Kidney (tissue), 14 donors: ENCODE data around the gene MARCHF7. TPM values are rescaled to one million over a fixed set of nuclear protein-coding genes. Genes with fewer than 3 reads are reported as not detected.
A peak's percentile ranks its signal among the peaks of the same experiment; 100 is the strongest.

Experiments
- DNase-seq, 5 donors: peaks; one replicate each; pipeline ENCODE4 v3.0.0-alpha.2; 2013 to 2020
- FAIRE-seq: peaks from 2 replicates; lab custom pipeline; 2012; peaks lifted over from hg19 to GRCh38; lab: Jason Lieb, UNC
- H3K27ac ChIP-seq, 2 donors: one replicate each; pipeline ENCODE4 v1.7.0; 2013; ENCODE audit warnings: low read depth in 2 of 2, low read length in 2 of 2, inconsistent platforms in 1 of 2
- H3K27me3 ChIP-seq: one replicate; pipeline ENCODE4 v1.7.1; 2013; ENCODE audit warnings: low read length, inconsistent platforms; ENCODE audit not compliant: control insufficient read depth, insufficient read depth
- H3K36me3 ChIP-seq, 3 donors: one replicate each; pipeline versions ENCODE4 v1.7.0 to v1.7.1; 2013; ENCODE audit warnings: low read length in 3 of 3, control low read depth in 1 of 3, inconsistent platforms in 1 of 3; ENCODE audit not compliant: insufficient read depth in 3 of 3, control insufficient read depth in 2 of 3
- H3K4me1 ChIP-seq, 3 donors: one replicate each; pipeline versions ENCODE4 v1.7.0 to v1.7.1; 2013; ENCODE audit warnings: low read length in 3 of 3, inconsistent platforms in 1 of 3, low read depth in 1 of 3; ENCODE audit not compliant: control insufficient read depth in 2 of 3, insufficient read depth in 2 of 3
- H3K4me3 ChIP-seq, 3 donors: one replicate each; pipeline versions ENCODE4 v1.7.0 to v1.8.1; 2013; ENCODE audit warnings: low read length in 3 of 3, control low read depth in 1 of 3, inconsistent platforms in 1 of 3
- H3K9ac ChIP-seq, 3 donors: one replicate each; pipeline versions ENCODE4 v1.7.0 to v1.7.1; 2013; ENCODE audit warnings: low read length in 3 of 3, control low read depth in 1 of 3, inconsistent platforms in 1 of 3
- H3K9me3 ChIP-seq, 3 donors: one replicate each; pipeline versions ENCODE4 v1.7.0 to v1.7.1; 2013; ENCODE audit warnings: low read length in 3 of 3, control low read depth in 1 of 3, inconsistent platforms in 1 of 3; ENCODE audit not compliant: control insufficient read depth in 2 of 3, insufficient read depth in 1 of 3
- intact Hi-C: fragments of 100-400 bp; cut with DNase I; formaldehyde crosslinking; loops from one replicate; pipeline ENCODE4 v1.11.1; 2022
- polyA plus RNA-seq: library from polyadenylated mRNA; stranded (reverse); fragments of 350-450 nt; fragmentation: Illumina TruSeq; extraction: RNeasy Lipid Tissue Mini Kit (QIAGEN cat#74804); gene quantifications from one replicate; pipeline ENCODE4 v1.2.3, GENCODE V29; 2014; ENCODE audit warnings: low read depth, low replicate concordance; ENCODE audit not compliant: insufficient read depth
- total RNA-seq: library from RNA; stranded (reverse); fragmentation: NEBNext Ultra II Directional; extraction: Animal tissue kit (Norgen Biotek cat#: 25700); gene quantifications from one replicate; pipeline ENCODE4 v1.2.1, GENCODE V29; 2021
- TF ChIP-seq, protein P1 (sequence below): IDR thresholded peaks from 3 replicates; pipeline ENCODE4 v1.5.1; 2012; ENCODE audit warnings: mild to moderate bottlenecking, moderate library complexity, borderline replicate concordance; ENCODE audit not compliant: insufficient read depth; ENCODE audit errors: extremely low read depth
- donor health status: control.
- donor health status: control.
- donor health status: control.
- donor health status: control.
- donor health status: control.
- donor health status: DM: yes; HTN: yes; CAD: no.
- donor health status: Normal renal cell carcinoma (clear cell type).

MARCHF7 gene
- total and polyA plus RNA-seq, 2 donors from 2014 or later, result 24.8 to 79.0 TPM

DNA sequence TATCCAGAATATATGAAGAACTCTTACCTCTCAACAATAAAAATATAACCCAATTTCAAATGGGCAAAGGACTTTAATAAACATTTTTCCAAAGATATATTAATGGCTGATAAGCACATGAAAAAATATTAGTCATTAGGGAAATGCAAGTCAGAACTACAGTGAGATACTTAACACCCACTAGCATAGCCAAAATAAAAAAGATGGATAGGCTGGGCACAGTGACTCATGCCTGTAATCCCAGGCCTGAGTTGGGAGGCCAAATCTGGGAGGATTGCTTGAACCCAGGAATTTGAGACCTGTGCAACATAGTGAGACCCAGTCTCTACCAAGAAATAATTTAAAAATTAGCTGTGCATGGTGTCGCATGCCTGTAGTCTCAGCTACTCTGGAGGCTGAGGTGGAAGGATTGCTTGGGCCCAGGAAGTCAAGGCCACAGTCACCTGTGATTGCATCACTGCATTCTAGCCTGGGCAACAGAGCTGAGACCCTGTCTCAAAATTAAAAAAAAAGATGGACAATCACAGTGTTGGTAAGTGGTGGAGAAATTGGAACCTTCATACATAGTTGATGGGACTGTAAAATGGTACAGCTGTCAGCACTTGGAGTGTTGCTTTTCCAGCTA lies 25.1 kb downstream of the MARCHF7 start:
- FAIRE-seq, result no peak

DNA sequence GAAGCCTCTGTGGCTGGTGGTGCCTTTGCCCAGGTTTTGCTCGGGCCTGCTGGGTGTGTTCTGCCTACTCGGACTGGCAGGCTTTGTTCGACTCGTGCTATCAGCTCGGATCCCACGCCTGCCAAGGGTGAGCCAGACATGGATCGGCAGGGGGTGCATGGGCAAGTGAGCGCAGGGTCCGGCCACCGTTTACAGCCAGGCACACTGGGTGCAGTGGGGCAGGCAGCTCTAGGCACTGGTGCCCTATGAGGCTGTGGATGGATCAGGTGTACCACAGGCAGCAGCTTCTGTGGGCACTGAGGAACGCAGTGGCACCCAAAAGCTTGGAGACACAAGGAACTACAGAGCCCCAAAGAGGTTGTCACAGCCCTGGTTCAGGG lies 25.6 kb downstream of the MARCHF7 start:
- Histone ChIP-seq H3K27me3 (no peaks in the 10 kb centered on the region), H3K9ac (no peak overlapping the region), H3K4me1 (no peaks in the 10 kb centered on the region), H3K36me3 (peaks cover 0 to 22% (median 9%) of the 10 kb centered on the region in 3 donors), H3K27ac (no peak overlapping the region), H3K9me3 (no peaks in the 10 kb centered on the region), H3K4me3 (no peak overlapping the region)
- DNase-seq (peak in 1 of 5 donors; percentile 58), FAIRE-seq (no peak)
- TF ChIP-seq, protein P1, sequence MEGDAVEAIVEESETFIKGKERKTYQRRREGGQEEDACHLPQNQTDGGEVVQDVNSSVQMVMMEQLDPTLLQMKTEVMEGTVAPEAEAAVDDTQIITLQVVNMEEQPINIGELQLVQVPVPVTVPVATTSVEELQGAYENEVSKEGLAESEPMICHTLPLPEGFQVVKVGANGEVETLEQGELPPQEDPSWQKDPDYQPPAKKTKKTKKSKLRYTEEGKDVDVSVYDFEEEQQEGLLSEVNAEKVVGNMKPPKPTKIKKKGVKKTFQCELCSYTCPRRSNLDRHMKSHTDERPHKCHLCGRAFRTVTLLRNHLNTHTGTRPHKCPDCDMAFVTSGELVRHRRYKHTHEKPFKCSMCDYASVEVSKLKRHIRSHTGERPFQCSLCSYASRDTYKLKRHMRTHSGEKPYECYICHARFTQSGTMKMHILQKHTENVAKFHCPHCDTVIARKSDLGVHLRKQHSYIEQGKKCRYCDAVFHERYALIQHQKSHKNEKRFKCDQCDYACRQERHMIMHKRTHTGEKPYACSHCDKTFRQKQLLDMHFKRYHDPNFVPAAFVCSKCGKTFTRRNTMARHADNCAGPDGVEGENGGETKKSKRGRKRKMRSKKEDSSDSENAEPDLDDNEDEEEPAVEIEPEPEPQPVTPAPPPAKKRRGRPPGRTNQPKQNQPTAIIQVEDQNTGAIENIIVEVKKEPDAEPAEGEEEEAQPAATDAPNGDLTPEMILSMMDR, result no peak
- intact Hi-C loops, result no loop called here

More for the DNA sequence above, 25.1 kb downstream of the MARCHF7 start:
- H3K4me3 ChIP-seq, result no peak overlapping the region
- TF ChIP-seq, protein P1, result no peak
- H3K4me1 ChIP-seq, result no peaks in the 10 kb centered on the region
- DNase-seq, result no peak
- H3K9ac ChIP-seq, result no peak overlapping the region
- no peaks in the 10 kb centered on the region for H3K27me3 ChIP-seq
- no peaks in the 10 kb centered on the region for H3K9me3 ChIP-seq
- intact Hi-C loops, result no loop called here
- peaks cover 0 to 22% (median 9%) of the 10 kb centered on the region in 3 donors for H3K36me3 ChIP-seq
- H3K27ac ChIP-seq, result no peak overlapping the region

DNA sequence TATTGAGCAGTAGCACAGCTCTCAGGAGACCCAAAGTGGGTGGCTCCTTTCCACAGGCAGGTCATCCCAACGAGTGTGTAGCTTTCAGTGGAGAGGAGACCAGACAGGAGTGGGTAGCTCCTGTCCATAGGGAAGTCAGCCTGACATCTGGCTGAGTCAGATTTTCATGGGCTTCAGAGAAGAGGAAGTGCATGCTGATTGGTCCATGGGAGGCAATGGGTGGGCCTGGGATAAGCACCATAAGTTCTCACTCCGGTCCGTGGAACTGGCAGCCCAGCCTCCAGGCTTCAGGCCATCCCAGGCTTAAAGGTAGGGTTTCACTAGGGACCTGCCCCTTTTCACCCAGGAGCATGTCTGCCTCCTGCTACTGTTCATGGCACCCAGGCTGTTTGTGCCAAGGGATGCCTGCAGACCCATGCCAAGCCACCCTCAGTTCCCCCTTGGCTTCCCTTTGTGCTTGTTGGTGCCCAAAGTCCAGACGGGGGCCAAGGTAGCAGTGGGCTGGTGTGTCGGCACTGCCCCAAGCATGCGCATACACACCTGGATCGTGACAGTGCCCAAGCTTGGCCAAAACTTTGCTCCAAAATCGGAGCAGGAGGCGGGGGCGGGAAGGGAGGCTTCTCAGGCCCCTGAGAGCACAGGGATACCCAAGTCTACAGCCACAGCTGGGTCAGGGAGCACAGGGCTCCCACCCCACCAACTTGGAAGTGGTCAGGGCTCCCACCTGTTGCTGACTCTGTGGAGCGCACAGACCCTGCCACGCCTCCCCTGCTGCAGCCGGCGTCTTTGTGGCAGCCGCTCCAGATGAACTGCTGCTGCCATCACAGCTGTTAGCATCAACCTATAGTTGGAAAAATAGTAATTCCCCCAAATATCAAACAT lies 26.4 kb downstream of the MARCHF7 start:
- H3K27me3 ChIP-seq, result no peaks in the 10 kb centered on the region
- intact Hi-C loops, result no loop called here
- no peaks in the 10 kb centered on the region for H3K4me1 ChIP-seq
- DNase-seq (peak in 1 of 5 donors; percentile 48), FAIRE-seq (no peak)
- TF ChIP-seq, protein P1, result no peak
- H3K9me3 ChIP-seq, result no peaks in the 10 kb centered on the region
- no peak overlapping the region for H3K27ac ChIP-seq
- peaks cover 0 to 22% (median 9%) of the 10 kb centered on the region in 3 donors for H3K36me3 ChIP-seq
- H3K4me3 ChIP-seq, result no peak overlapping the region
- H3K9ac ChIP-seq, result no peak overlapping the region
